Spleen (tissue), 7 donors: ENCODE data around the gene PCNX3.

Experiments used
- CTCF ChIP-seq, 11 experiments: fragments of 200-600 bp in 7 of 11; fragments of 450-650 bp in 4 of 11; sonication (generic) in 4 of 11; IDR thresholded peaks in 8 of 11; conservative IDR thresholded peaks in 3 of 11; 1 replicate in 7 of 11; 2 replicates in 4 of 11; pipeline versions ENCODE4 v1.4.0 to v1.8.0; 2016 to 2021; ENCODE audit warnings: antibody characterized with exemption in 11 of 11, inconsistent platforms in 4 of 11, mild to moderate bottlenecking in 1 of 11
- POLR2A ChIP-seq, 3 donors: fragments of 450-650 bp; IDR thresholded peaks; one replicate each; pipeline ENCODE4 v1.5.1; 2017; ENCODE audit warnings: antibody characterized with exemption in 3 of 3, mild to moderate bottlenecking in 1 of 3
- POLR2AphosphoS5 ChIP-seq, 3 donors: sonication (generic); formaldehyde crosslinking; IDR thresholded peaks; one replicate each; pipeline ENCODE4 v1.5.1; 2017; ENCODE audit warnings: antibody characterized with exemption in 3 of 3
- donor health status: DM: no; HTN: no; CAD: no; lungs with moderate emphysema.
- donor health status: DM: no; HTN: no; CAD: no.
- donor health status: DM: no; HTN: no; CAD: no.

GRCh38 chr11:65627202-65627601 lies 11.6 kb downstream of the PCNX3 start:
- TF ChIP-seq CTCF (IDR thresholded peaks at IDR 0.05 in 8 of 11, conservative IDR thresholded peaks at IDR 0.05 in 3 of 11) = no peak
- TF ChIP-seq POLR2A (IDR thresholded peaks at IDR 0.05) = no peak
- peak in 1 of 3 donors; percentile 57 for TF ChIP-seq POLR2AphosphoS5 (IDR thresholded peaks at IDR 0.05)
